A549 (cell line): ENCODE measurements around the gene LHX4.

ENCODE experiments used
- CBX8 ChIP-seq: fragments of 200-600 bp; sonication (generic); IDR thresholded peaks from 2 replicates; pipeline ENCODE4 v1.6.1; 2016
- FOSL2 ChIP-seq, 2 experiments: fragments of 450-650 bp in 1 of 2; fragments of >200 bp in 1 of 2; sonication (Bioruptor Twin) in 1 of 2; formaldehyde crosslinking; IDR thresholded peaks; 2 replicates each; pipeline versions ENCODE4 v1.5.0 to v1.6.1; 2016 to 2020; ENCODE audit warnings: mild to moderate bottlenecking in 1 of 2, moderate library complexity in 1 of 2
- KDM1A ChIP-seq: fragments of 200-600 bp; sonication (generic); IDR thresholded peaks from 2 replicates; pipeline ENCODE4 v1.6.1; 2016; ENCODE audit warnings: low read depth, mild to moderate bottlenecking
- MAX ChIP-seq: IDR thresholded peaks from 2 replicates; pipeline ENCODE4 v1.6.1; 2012
- PHF8 ChIP-seq: fragments of 200-600 bp; sonication (generic); IDR thresholded peaks from 2 replicates; pipeline ENCODE4 v1.6.1; 2016; ENCODE audit warnings: low read depth, mild to moderate bottlenecking, antibody characterized with exemption, moderate library complexity, borderline replicate concordance
- POLR2A ChIP-seq: IDR thresholded peaks from 2 replicates; pipeline ENCODE4 v1.6.1; 2012; ENCODE audit warnings: mild to moderate bottlenecking, low read length
- REST ChIP-seq: fragments of 200-600 bp; sonication (generic); IDR thresholded peaks from 2 replicates; pipeline ENCODE4 v1.6.1; 2016; ENCODE audit warnings: antibody characterized with exemption, mild to moderate bottlenecking, moderate library complexity
- SREBF2 ChIP-seq: fragments of 450-650 bp; IDR thresholded peaks from 2 replicates; pipeline ENCODE4 v1.6.1; 2014; ENCODE audit warnings: mild to moderate bottlenecking, moderate library complexity
- TF ChIP-seq, protein P1 (sequence below): fragments of 250-450 bp; sonication (Bioruptor Pico); IDR thresholded peaks from 2 replicates; pipeline ENCODE4 v1.5.0; 2021; ENCODE audit warnings: mild to moderate bottlenecking, moderate library complexity, borderline replicate concordance
- TF ChIP-seq, protein P2 (sequence below): fragments of >200 bp; sonication (Bioruptor Twin); formaldehyde crosslinking; IDR thresholded peaks from 3 replicates; pipeline ENCODE4 v1.5.1; 2016

GRCh38 chr1:180190091-180190490 lies 40.0 kb upstream of the LHX4 start:
- no peak for TF ChIP-seq FOSL2 (IDR thresholded peaks at IDR 0.05)
- no peak for TF ChIP-seq FOSL2 (CRISPR knock-in tag; IDR thresholded peaks at IDR 0.05)
- TF ChIP-seq CBX8 = no peak
- TF ChIP-seq PHF8 = no peak
- no peak for TF ChIP-seq KDM1A
- TF ChIP-seq, protein P1, sequence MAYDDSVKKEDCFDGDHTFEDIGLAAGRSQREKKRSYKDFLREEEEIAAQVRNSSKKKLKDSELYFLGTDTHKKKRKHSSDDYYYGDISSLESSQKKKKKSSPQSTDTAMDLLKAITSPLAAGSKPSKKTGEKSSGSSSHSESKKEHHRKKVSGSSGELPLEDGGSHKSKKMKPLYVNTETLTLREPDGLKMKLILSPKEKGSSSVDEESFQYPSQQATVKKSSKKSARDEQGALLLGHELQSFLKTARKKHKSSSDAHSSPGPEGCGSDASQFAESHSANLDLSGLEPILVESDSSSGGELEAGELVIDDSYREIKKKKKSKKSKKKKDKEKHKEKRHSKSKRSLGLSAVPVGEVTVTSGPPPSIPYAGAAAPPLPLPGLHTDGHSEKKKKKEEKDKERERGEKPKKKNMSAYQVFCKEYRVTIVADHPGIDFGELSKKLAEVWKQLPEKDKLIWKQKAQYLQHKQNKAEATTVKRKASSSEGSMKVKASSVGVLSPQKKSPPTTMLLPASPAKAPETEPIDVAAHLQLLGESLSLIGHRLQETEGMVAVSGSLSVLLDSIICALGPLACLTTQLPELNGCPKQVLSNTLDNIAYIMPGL = no peak
- TF ChIP-seq, protein P2, sequence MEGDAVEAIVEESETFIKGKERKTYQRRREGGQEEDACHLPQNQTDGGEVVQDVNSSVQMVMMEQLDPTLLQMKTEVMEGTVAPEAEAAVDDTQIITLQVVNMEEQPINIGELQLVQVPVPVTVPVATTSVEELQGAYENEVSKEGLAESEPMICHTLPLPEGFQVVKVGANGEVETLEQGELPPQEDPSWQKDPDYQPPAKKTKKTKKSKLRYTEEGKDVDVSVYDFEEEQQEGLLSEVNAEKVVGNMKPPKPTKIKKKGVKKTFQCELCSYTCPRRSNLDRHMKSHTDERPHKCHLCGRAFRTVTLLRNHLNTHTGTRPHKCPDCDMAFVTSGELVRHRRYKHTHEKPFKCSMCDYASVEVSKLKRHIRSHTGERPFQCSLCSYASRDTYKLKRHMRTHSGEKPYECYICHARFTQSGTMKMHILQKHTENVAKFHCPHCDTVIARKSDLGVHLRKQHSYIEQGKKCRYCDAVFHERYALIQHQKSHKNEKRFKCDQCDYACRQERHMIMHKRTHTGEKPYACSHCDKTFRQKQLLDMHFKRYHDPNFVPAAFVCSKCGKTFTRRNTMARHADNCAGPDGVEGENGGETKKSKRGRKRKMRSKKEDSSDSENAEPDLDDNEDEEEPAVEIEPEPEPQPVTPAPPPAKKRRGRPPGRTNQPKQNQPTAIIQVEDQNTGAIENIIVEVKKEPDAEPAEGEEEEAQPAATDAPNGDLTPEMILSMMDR = no peak
- TF ChIP-seq POLR2A = no peak
- no peak for TF ChIP-seq REST
- TF ChIP-seq MAX = no peak
- TF ChIP-seq SREBF2 = no peak
